ENCODE measurements around the gene APOO.

APOO gene

DNA sequence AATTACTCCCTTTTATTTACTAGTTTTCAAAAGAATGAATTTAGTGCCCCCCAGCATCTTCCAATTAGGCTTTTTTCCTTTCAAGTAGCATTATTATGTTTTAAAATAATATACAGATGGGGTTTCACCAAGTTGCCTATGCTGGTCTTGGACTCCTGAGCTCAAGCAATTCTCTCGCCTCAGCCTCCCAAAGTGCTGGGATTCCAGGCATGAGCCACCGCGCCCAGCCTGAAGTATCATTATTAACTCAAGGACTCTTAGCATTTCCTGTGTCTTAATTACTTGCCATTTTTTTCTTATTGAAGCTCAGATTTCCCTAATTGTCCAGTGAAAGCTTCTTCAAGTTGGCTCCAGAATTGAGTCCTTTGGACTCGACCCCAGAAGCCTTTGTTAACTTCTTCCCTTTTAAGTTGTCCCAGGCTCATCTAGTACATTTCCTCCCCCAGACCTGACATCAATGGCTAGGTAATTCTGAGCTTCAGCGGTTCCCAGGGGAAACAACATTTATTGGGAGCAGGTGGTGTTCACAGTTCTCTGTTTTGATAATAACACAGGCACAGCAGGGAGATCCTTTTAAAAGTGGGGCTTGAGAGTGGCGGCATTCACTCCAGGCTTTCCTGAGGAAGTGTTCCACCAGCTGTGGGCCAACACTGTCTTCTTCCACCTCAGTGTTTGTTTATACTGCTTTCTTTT is 114.7 kb downstream of the APOO start:
- TF ChIP-seq, protein P1, sequence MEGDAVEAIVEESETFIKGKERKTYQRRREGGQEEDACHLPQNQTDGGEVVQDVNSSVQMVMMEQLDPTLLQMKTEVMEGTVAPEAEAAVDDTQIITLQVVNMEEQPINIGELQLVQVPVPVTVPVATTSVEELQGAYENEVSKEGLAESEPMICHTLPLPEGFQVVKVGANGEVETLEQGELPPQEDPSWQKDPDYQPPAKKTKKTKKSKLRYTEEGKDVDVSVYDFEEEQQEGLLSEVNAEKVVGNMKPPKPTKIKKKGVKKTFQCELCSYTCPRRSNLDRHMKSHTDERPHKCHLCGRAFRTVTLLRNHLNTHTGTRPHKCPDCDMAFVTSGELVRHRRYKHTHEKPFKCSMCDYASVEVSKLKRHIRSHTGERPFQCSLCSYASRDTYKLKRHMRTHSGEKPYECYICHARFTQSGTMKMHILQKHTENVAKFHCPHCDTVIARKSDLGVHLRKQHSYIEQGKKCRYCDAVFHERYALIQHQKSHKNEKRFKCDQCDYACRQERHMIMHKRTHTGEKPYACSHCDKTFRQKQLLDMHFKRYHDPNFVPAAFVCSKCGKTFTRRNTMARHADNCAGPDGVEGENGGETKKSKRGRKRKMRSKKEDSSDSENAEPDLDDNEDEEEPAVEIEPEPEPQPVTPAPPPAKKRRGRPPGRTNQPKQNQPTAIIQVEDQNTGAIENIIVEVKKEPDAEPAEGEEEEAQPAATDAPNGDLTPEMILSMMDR (IDR thresholded peaks at IDR 0.05; ENCODE audit: low read depth, low read length): no peak
- no peak for DNase-seq (ENCODE audit: extremely low read depth, low read depth)

DNA sequence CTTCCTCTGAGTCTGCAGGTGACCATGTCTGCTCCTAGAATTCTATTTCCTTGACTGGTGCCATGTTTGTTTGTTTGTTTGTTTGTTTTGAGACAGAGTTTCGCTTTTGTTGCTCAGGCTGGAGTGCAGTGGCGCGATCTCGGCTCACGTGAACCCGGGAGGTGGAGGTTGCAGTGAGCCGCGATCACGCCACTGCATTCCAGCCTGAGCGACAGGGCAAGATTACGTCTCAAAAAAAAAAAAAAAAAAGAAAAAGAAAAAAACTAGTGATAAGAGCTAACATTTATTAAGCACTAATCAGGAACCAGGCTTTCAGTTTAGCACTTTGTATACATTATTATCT is 117.6 kb downstream of the APOO start:
- DNase-seq (ENCODE audit: extremely low read depth, low read depth): no peak
- TF ChIP-seq, protein P1 (IDR thresholded peaks at IDR 0.05; ENCODE audit: low read depth, low read length): no peak

DNA sequence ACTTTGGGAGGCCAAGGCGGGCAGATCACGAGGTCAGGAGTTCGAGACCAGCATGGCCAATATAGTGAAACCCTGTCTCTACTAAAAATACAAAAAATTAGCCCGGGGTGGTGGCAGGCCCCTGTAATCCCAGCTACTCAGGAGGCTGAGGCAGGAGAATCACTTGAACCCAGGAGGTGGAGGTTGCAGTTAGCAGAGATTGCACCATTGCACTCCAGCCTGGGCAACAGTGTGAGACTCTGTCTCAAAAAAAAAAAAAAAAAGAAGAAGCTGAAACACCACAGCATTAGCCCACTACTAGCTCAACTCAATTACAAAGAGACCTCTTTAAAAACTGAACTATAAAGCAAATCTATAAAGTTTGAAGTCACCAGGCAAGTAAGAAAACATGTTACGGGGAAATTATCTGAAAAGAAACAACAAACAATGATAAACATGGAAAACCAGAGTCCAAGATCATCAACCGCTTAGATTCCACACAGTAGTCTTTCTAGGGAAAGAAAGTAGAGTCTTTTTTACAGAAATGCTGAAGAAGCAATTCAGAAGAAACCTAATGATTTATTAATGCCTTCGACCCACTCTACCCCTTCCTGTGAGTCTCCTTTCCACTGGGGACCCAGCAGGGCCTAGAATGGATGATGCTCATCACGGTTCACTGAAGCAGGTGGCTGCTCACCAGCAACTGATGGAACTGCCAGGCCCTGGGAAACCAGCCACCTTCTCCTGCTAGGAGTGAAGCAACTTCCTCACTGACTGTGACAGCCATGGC is 118.2 kb downstream of the APOO start:
- TF ChIP-seq, protein P1 (IDR thresholded peaks at IDR 0.05; ENCODE audit: low read depth, low read length): no peak

DNA sequence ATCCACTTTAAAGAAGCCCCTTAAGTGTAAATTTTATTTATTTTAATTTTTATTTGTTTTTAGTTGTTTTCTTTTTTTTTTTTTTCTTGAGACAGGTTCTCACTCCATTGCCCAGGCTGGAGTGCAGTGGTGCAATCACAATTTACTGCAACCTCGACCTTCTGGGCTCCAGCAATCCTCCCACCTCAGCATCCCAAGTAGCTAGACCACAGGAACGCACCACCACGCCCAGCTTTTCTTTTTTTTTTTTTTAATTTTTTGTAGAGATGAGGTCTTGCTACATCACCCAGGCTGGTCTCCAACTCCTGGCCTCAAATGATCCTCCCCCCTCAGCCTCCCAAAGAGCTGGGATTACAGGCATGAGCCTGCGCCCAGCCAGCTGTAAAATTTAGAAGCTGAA is 118.8 kb downstream of the APOO start:
- no peak for DNase-seq (ENCODE audit: extremely low read depth, low read depth)
- TF ChIP-seq, protein P1 (IDR thresholded peaks at IDR 0.05; ENCODE audit: low read depth, low read length): no peak

More for the DNA sequence above, 118.2 kb downstream of the APOO start:
- DNase-seq (ENCODE audit: extremely low read depth, low read depth): no peak

DNA sequence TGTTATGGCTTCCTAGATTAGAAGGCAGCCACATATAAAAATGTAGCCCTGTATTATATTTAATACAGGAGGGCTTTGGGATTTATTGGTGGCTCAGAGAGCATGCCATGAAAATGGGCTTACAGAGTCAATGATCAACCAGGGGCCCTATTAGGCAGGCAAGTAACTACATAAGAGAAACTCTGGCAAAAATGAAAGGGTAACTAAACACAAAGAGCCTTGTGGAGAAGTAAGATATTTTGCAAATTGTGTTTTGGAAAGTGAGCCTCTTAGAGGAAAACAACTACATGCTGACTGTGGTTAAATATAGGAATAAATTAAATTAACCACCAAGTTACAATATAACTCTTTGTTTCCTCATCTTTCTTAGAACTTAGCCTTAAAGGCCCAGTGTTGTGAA is 119.2 kb downstream of the APOO start:
- TF ChIP-seq, protein P1 (IDR thresholded peaks at IDR 0.05; ENCODE audit: low read depth, low read length): no peak
- no peak for DNase-seq (ENCODE audit: extremely low read depth, low read depth)

DNA sequence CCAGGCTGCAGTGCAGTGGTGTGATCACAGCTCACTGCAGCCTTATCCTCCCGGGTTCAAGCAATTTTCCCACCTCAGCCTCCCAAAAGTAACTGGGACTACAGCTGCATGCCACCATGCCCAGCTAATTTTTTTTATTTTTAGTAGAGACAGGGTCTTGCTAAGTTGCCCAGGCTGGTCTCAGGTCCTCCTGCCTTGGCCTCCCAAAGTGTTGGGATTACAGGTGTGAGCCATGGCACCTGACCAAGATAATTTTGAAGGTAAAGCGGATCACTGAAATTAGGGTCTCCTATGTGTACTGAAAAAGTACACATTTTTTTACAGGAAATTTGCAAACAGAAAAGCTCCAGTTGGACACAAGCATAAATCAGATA is 120.0 kb downstream of the APOO start:
- TF ChIP-seq, protein P1 (IDR thresholded peaks at IDR 0.05; ENCODE audit: low read depth, low read length): no peak
- DNase-seq (ENCODE audit: extremely low read depth, low read depth): no peak

DNA sequence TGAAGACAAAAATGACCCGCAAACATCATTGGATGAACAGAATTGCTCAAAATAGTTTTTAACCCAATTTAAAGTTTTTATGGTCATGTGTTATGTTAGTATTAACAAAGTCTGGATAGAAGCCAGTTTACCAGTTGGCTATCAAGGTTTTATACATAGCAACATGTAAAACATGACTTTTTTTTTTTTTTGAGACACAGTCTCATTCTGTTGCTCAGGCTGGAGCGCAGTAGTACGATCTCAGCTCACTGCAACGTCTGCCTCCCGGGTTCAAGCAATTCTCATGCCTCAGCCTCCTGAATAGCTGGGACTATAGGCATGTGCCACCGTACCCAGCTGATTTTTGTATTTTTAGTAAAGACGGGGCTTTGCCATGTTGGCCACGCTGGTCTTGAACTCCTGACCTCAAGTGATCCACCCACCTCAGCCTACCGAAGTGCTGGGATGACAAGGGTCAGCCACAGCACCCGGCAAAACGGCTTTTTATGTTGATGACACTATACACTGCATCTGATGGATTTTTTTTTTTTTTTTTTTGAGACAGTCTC is 121.4 kb downstream of the APOO start:
- no peak for DNase-seq (ENCODE audit: extremely low read depth, low read depth)
- TF ChIP-seq, protein P1 (IDR thresholded peaks at IDR 0.05; ENCODE audit: low read depth, low read length): no peak
